Measurements from ENCODE around the gene CD79B. TPM values are rescaled to one million over a fixed set of nuclear protein-coding genes. Genes with fewer than 3 reads are reported as not detected.

The CD79B gene
- total and polyA plus RNA-seq, 2 of the 13 experiments (the other 11 are each of a cell fraction or from before 2014, with no cell fraction given) = not detected

DNA sequence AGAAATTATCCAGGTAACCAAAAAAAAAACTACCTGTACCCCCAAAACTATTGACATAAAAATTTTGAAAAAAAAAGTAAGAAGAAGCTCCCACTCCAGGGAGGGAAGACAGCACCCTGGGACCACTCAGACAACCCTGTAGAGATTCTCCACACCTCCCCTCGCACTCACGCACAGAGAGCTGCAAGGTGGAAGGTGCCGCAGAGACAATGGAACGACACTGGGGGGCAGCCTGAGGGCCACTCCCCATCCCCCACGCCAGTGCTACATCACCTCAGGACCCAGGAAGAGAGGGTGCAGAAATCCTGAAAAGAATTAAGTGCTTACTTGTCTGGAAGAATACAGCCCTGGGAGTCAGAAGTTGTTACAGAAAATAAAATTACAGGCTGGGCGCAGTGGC is 5.2 kb upstream of the CD79B start:
- intact Hi-C loops (cut with micrococcal nuclease; ENCODE audit: unreplicated experiment) = no loop called here
- 39% methylated on average over 6 of the region's 6 CpGs for WGBS (ENCODE audit: low lambda C conversion rate)
- Histone ChIP-seq H3K4me1 (ENCODE audit: insufficient read depth, low read length) (no peaks in the 10 kb centered on the region), H2AFZ (ENCODE audit: low read length) (no peak overlapping the region), H3K27me3 (ENCODE audit: control insufficient read depth in 1 of 2, insufficient read depth in 2 of 2, low read length in 2 of 2) (peaks cover 2 to 60% of the 10 kb centered on the region in 2 experiments; a peak in 3 of 5 replicates), H3K9me3 (ENCODE audit: low read length) (no peaks in the 10 kb centered on the region), H4K20me1 (ENCODE audit: insufficient read depth, low read length) (no peaks in the 10 kb centered on the region), H3K36me3 (replicated peaks in 1 of 2; ENCODE audit: control insufficient read depth in 1 of 2, insufficient read depth in 2 of 2, low read length in 2 of 2) (no peaks in the 10 kb centered on the region), H3K4me3 (replicated peaks in 1 of 3; ENCODE audit: insufficient read depth in 1 of 3, low read depth in 2 of 3, low read length in 3 of 3) (no peak overlapping the region), H3K79me2 (ENCODE audit: insufficient read depth, low read length) (no peaks in the 10 kb centered on the region), H3K9ac (ENCODE audit: insufficient read depth, low read depth, low read length) (no peak overlapping the region), H3K27ac (ENCODE audit: extremely low read length, insufficient read depth, low read length) (no peak overlapping the region), H3K4me2 (ENCODE audit: low read depth, low read length) (no peak overlapping the region)
- ChIA-PET CTCF (ENCODE audit: low intra/inter-chr PET ratio, low total read pairs) (no interaction called here), POLR2A (no interaction called here)
- TF ChIP-seq BHLHE40 (IDR thresholded peaks at IDR 0.05; ENCODE audit: low read length) (no peak), ZNF350 (CRISPR knock-in tag; IDR thresholded peaks at IDR 0.05; ENCODE audit: borderline replicate concordance, low read depth) (no peak), SP2 (CRISPR knock-in tag; IDR thresholded peaks at IDR 0.05) (no peak), MAFF (IDR thresholded peaks at IDR 0.05; ENCODE audit: low read depth, low read length) (no peak), SMARCC2 (IDR thresholded peaks at IDR 0.05) (no peak), ZNF251 (CRISPR knock-in tag; IDR thresholded peaks at IDR 0.05) (no peak), BORCS8-MEF2B (CRISPR knock-in tag; IDR thresholded peaks at IDR 0.05) (no peak), TARDBP (CRISPR knock-in tag; IDR thresholded peaks at IDR 0.05) (no peak), NAIF1 (CRISPR knock-in tag; IDR thresholded peaks at IDR 0.05; ENCODE audit: borderline replicate concordance) (no peak), ATAD3A (CRISPR knock-in tag; IDR thresholded peaks at IDR 0.05) (no peak), ZNF468 (CRISPR knock-in tag; IDR thresholded peaks at IDR 0.05) (no peak), ZFP82 (CRISPR knock-in tag; IDR thresholded peaks at IDR 0.05; ENCODE audit: borderline replicate concordance) (no peak)
- TF ChIP-seq, protein P1, sequence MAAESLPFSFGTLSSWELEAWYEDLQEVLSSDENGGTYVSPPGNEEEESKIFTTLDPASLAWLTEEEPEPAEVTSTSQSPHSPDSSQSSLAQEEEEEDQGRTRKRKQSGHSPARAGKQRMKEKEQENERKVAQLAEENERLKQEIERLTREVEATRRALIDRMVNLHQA (CRISPR knock-in tag; IDR thresholded peaks at IDR 0.05) = no peak
- in situ Hi-C loops (cut with HindIII; ENCODE audit: extremely low pct_ligation_motif_present, low pct_unique_long_range_greater_than_20kb) = no loop called here
- ATAC-seq = no peak
- BruUV-seq (replicated peaks) = no TSS peak
- FAIRE-seq = no peak
- DNase-seq (ENCODE audit: low spot score) = no peak
